H1 (cell line): ENCODE results near the gene TSEN34.

Source experiments
- BCL11A ChIP-seq, 2 experiments: IDR thresholded peaks; one replicate each; pipeline ENCODE4 v1.6.1; 2011; ENCODE audit warnings: low read depth in 2 of 2, low read length in 2 of 2, mild to moderate bottlenecking in 2 of 2
- CTCF ChIP-seq, 3 experiments: IDR thresholded peaks; 1 replicate in 2 of 3; 2 replicates in 1 of 3; pipeline versions ENCODE4 v1.5.1 to v1.6.1; 2011; ENCODE audit warnings: low read length in 3 of 3, mild to moderate bottlenecking in 3 of 3, inconsistent platforms in 2 of 3, low read depth in 1 of 3, moderate library complexity in 1 of 3; ENCODE audit not compliant: insufficient read depth in 1 of 3; ENCODE audit errors: control extremely low read depth in 1 of 3
- POLR2A ChIP-seq, 2 experiments: IDR thresholded peaks; 1 replicate in 1 of 2; 2 replicates in 1 of 2; pipeline ENCODE4 v1.6.1; 2011; ENCODE audit warnings: low read depth in 2 of 2, low read length in 2 of 2, mild to moderate bottlenecking in 2 of 2; ENCODE audit errors: control extremely low read depth in 1 of 2
- SP1 ChIP-seq: IDR thresholded peaks from 2 replicates; pipeline ENCODE4 v1.6.1; 2011; ENCODE audit warnings: low read depth, low read length

- no peak for TF ChIP-seq BCL11A (IDR thresholded peaks at IDR 0.05; ENCODE audit: low read depth in 2 of 2, low read length in 2 of 2)
- no peak for TF ChIP-seq CTCF (IDR thresholded peaks at IDR 0.05; ENCODE audit: control extremely low read depth in 1 of 3, insufficient read depth in 1 of 3, low read depth in 1 of 3, low read length in 3 of 3)
- no peak for TF ChIP-seq POLR2A (IDR thresholded peaks at IDR 0.05; ENCODE audit: control extremely low read depth in 1 of 2, low read depth in 2 of 2, low read length in 2 of 2)
- TF ChIP-seq SP1, result no peak
These were observed 41.9 kb upstream of the TSEN34 start for GRCh38 chr19:54149021-54149812.
